GM13976 (cell line): ENCODE data around the gene FAM107B.

Experiments used
- DNase-seq: peaks from one replicate; pipeline ENCODE4 v3.0.0; 2012; ENCODE audit warnings: low spot score
- CTCF ChIP-seq: IDR thresholded peaks from 2 replicates; pipeline ENCODE4 v1.5.1; 2012; ENCODE audit warnings: borderline replicate concordance, mild to moderate bottlenecking; ENCODE audit not compliant: insufficient read depth; ENCODE audit errors: extremely low read depth, missing control alignments, control extremely low read depth
- in situ Hi-C: fragments of 300-500 bp; cut with MboI; formaldehyde crosslinking; loops from one replicate; pipeline ENCODE4 v1.12.0; 2022; ENCODE audit warnings: low sequenced_read_pairs, mixed read lengths, inconsistent platforms; ENCODE audit not compliant: unreplicated experiment

The FAM107B gene

GRCh38 chr10:14548474-14548873, 226.2 kb downstream of the FAM107B start:
- TF ChIP-seq CTCF, result no peak
- no peak for DNase-seq
- in situ Hi-C loops, result no loop called here

DNA sequence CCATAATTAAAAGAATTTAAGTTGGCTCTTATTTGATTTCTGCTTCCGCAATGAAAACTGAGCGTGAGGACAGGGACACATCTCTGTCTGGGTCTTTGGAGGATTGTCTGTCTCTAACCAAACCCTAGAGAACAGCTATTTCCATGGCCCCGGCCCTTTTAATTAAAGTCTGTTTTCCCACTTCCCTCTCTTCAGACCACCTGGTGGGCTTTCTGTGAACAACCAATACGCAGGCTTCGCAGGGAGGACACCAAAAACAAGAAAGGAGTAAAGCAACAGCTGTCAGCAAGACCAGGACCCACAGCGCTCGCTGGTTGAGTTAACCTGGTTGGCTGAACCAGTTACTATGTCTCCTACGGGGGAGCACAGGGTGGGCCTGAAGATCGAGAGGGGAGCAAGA, 226.9 kb downstream of the FAM107B start:
- DNase-seq, result no peak
- in situ Hi-C loops, result no loop called here
- TF ChIP-seq CTCF, result no peak

DNA sequence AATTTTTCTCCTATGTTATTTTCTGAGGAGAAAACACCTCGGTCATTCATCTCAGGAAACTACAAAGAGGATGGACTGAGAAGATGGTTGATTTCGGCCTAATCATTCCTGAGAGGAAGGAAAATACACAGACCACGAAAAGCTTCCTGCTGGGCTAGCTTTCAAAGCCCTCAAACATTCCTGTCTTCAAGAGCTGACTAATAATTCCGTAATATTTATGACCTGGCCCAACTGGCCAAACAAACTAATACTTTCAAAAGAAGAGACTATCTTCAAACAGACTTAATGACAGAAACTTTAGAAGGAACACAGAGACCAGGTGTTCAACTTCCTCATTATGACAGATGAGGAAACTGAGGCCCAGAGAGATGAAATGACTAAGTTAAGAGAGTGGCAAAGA, 228.9 kb downstream of the FAM107B start:
- no peak for TF ChIP-seq CTCF
- no peak for DNase-seq
- in situ Hi-C loops, result no loop called here

- in situ Hi-C loops, result no loop called here
- DNase-seq, result no peak
- TF ChIP-seq CTCF, result no peak
Measured at GRCh38 chr10:14543904-14544210, 230.8 kb downstream of the FAM107B start.

- no peak for TF ChIP-seq CTCF
- in situ Hi-C loops, result no loop called here
- no peak for DNase-seq
Measured at GRCh38 chr10:14543046-14543903, 231.4 kb downstream of the FAM107B start.

DNA sequence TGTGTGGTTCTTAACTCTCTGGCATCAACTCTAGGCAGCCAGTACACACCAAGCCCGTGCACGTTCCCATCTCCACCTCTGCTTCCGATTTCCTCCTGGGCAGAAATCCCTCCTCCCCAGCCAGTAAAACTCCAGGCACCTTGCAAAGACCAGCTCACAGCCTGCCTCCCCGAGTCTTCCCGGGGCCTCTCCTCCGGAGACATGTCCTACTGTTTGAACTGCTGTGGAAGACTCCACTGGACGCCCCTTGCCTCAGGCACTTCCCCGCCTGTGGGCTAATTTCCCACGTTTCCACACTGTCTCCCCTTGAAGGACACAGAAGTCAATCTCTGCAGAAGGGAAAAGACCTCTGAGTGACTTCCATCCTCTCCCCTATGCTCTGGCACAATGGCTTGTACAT, 233.3 kb downstream of the FAM107B start:
- in situ Hi-C loops, result no loop called here
- TF ChIP-seq CTCF, result no peak
- DNase-seq, result no peak
